AG10803 (cell line): ENCODE data around the gene METTL22.

ENCODE experiments used
- DNase-seq: peaks from one replicate; pipeline ENCODE4 v3.0.0; 2010; ENCODE audit warnings: low read depth
- H3K4me3 ChIP-seq: 2 replicates; pipeline ENCODE4 v1.5.1; 2011; ENCODE audit warnings: mild to moderate bottlenecking, low read length, control low read depth
- CTCF ChIP-seq: conservative IDR thresholded peaks from 2 replicates; pipeline ENCODE4 v1.5.1; 2011; ENCODE audit warnings: mild to moderate bottlenecking, low read length, control low read depth, inconsistent platforms

Gene METTL22

GRCh38 chr16:8673611-8674412 lies 52.3 kb downstream of the METTL22 start:
- no peak for TF ChIP-seq CTCF
- H3K4me3 ChIP-seq = peak overlapping the region; percentile 63

GRCh38 chr16:8674413-8675022 lies 53.0 kb downstream of the METTL22 start, which contains the start of gene ABAT:
TSS of gene ABAT (plus strand) at chr16:8674617. CDS start at chr16:8735740, 61,123 bp downstream.
- peak within 1 kb of the TSS; percentile 72 for H3K4me3 ChIP-seq
- TF ChIP-seq CTCF = no peak

More at GRCh38 chr16:8673611-8674412, 52.3 kb downstream of the METTL22 start:
- no peak for DNase-seq

GRCh38 chr16:8675183-8676159 lies 54.0 kb downstream of the METTL22 start:
- TF ChIP-seq CTCF = no peak
- H3K4me3 ChIP-seq = no peak overlapping the region
- DNase-seq = no peak

More at GRCh38 chr16:8674413-8675022, 53.0 kb downstream of the METTL22 start, which contains the start of gene ABAT:
- peak; percentile 70 for DNase-seq

- no peak for TF ChIP-seq CTCF
- no peak for DNase-seq
- no peak overlapping the region for H3K4me3 ChIP-seq
These were observed 54.7 kb downstream of the METTL22 start for GRCh38 chr16:8676160-8676547.

- no peak for DNase-seq
These were observed 55.4 kb downstream of the METTL22 start for GRCh38 chr16:8676737-8677375.

More at GRCh38 chr16:8676737-8677375, 55.4 kb downstream of the METTL22 start:
- no peak for TF ChIP-seq CTCF
- no peak overlapping the region for H3K4me3 ChIP-seq
